Esophagus muscularis mucosa (tissue), 3 donors: ENCODE data around the gene ATP9A.
"Not testable (repeated sequence)": the region's sequence is repeated elsewhere in the genome, so short reads cannot be mapped to it uniquely, and the experiment has no call there.

Experiments used
- POLR2A ChIP-seq: fragments of 450-650 bp; IDR thresholded peaks from one replicate; pipeline ENCODE4 v1.6.1; 2017; ENCODE audit warnings: antibody characterized with exemption, moderate library complexity, mild to moderate bottlenecking, low read depth
- POLR2AphosphoS5 ChIP-seq, 2 donors: sonication (generic); formaldehyde crosslinking; IDR thresholded peaks; one replicate each; pipeline ENCODE4 v1.6.1; 2017; ENCODE audit warnings: antibody characterized with exemption in 2 of 2
- TF ChIP-seq, protein P1 (sequence below), 3 experiments: fragments of 200-600 bp in 2 of 3; fragments of 450-650 bp in 1 of 3; sonication (generic) in 2 of 3; IDR thresholded peaks; one replicate each; pipeline ENCODE4 v1.5.1; 2017 to 2019; ENCODE audit warnings: antibody characterized with exemption in 3 of 3, mild to moderate bottlenecking in 2 of 3, moderate library complexity in 1 of 3

DNA sequence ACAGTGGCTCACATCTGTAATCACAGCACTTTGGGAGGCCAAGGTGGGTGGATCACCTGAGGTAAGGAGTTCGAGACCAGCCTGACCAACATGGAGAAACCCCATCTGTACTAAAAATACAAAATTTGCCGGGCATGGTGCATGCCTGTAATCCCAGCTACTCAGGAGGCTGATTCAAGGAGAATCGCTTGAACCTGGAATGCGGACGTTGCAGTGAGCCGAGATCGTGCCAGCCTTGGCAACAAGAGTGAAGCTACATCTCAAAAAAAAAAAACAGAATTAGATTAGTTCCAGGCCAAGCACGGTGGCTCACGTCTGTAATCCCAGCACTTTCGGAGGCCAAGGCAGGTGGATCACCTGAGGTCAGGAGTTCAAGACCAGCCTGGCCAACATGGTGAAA, 2.8 kb downstream of the ATP9A start:
- TF ChIP-seq, protein P1, sequence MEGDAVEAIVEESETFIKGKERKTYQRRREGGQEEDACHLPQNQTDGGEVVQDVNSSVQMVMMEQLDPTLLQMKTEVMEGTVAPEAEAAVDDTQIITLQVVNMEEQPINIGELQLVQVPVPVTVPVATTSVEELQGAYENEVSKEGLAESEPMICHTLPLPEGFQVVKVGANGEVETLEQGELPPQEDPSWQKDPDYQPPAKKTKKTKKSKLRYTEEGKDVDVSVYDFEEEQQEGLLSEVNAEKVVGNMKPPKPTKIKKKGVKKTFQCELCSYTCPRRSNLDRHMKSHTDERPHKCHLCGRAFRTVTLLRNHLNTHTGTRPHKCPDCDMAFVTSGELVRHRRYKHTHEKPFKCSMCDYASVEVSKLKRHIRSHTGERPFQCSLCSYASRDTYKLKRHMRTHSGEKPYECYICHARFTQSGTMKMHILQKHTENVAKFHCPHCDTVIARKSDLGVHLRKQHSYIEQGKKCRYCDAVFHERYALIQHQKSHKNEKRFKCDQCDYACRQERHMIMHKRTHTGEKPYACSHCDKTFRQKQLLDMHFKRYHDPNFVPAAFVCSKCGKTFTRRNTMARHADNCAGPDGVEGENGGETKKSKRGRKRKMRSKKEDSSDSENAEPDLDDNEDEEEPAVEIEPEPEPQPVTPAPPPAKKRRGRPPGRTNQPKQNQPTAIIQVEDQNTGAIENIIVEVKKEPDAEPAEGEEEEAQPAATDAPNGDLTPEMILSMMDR (IDR thresholded peaks at IDR 0.05) = not testable (repeated sequence)
- not testable (repeated sequence) for TF ChIP-seq POLR2A; POLR2AphosphoS5 (IDR thresholded peaks at IDR 0.05)
